H9 (cell line): ENCODE data around the gene OTOGL. TPM values are rescaled to one million over a fixed set of nuclear protein-coding genes. Genes with fewer than 3 reads are reported as not detected.

Source experiments
- DNase-seq: peaks from one replicate; pipeline ENCODE4 v3.0.0-alpha.2; 2017
- H2AFZ ChIP-seq: one replicate; pipeline ENCODE4 v1.6.1; 2013; ENCODE audit warnings: mild to moderate bottlenecking, low read length, control low read depth, moderate library complexity
- H2AK5ac ChIP-seq: 2 replicates; pipeline ENCODE4 v1.6.1; 2013; ENCODE audit warnings: low read length, control low read depth, mixed read lengths; ENCODE audit not compliant: insufficient read length
- H2BK120ac ChIP-seq: one replicate; pipeline ENCODE4 v1.6.1; 2013; ENCODE audit warnings: low read depth, mild to moderate bottlenecking, low read length, control low read depth, inconsistent platforms; ENCODE audit not compliant: poor library complexity, severe bottlenecking
- H2BK12ac ChIP-seq: 2 replicates; pipeline ENCODE4 v1.6.1; 2013; ENCODE audit warnings: low read length, control low read depth, mixed read lengths, low read depth; ENCODE audit not compliant: insufficient read length
- H2BK15ac ChIP-seq: 2 replicates; pipeline ENCODE4 v1.6.1; 2013; ENCODE audit warnings: low read depth, low read length, control low read depth
- H2BK20ac ChIP-seq: one replicate; pipeline ENCODE4 v1.6.1; 2013; ENCODE audit warnings: low read depth, mild to moderate bottlenecking, low read length, control low read depth, inconsistent platforms; ENCODE audit not compliant: poor library complexity, severe bottlenecking
- H2BK5ac ChIP-seq: 2 replicates; pipeline ENCODE4 v1.6.1; 2013; ENCODE audit warnings: low read length, control low read depth, mixed read lengths; ENCODE audit not compliant: insufficient read length
- H3K14ac ChIP-seq: 2 replicates; pipeline ENCODE4 v1.6.1; 2013; ENCODE audit warnings: low read length, control low read depth; ENCODE audit not compliant: insufficient read depth
- H3K18ac ChIP-seq: 2 replicates; pipeline ENCODE4 v1.6.1; 2013; ENCODE audit warnings: low read depth, mild to moderate bottlenecking, mixed read lengths, low read length, control low read depth; ENCODE audit not compliant: insufficient read length
- H3K23ac ChIP-seq: 2 replicates; pipeline ENCODE4 v1.6.1; 2013; ENCODE audit warnings: low read length, control low read depth, mixed read lengths, low read depth; ENCODE audit not compliant: insufficient read length
- H3K23me2 ChIP-seq: 2 replicates; pipeline ENCODE4 v1.6.1; 2013; ENCODE audit warnings: low read depth, mild to moderate bottlenecking, mixed read lengths, low read length, control low read depth; ENCODE audit not compliant: insufficient read length, poor library complexity, severe bottlenecking
- H3K27ac ChIP-seq: 2 replicates; pipeline ENCODE4 v1.5.1; 2013; ENCODE audit warnings: low read length, control low read depth, mixed read lengths, low read depth; ENCODE audit not compliant: insufficient read length
- H3K27me3 ChIP-seq: 2 replicates; pipeline ENCODE4 v1.6.1; 2013; ENCODE audit warnings: low read length, control low read depth, inconsistent platforms; ENCODE audit not compliant: insufficient read depth
- H3K4ac ChIP-seq: 2 replicates; pipeline ENCODE4 v1.6.1; 2013; ENCODE audit warnings: low read depth, mild to moderate bottlenecking, control low read depth, inconsistent platforms, low read length, moderate library complexity
- H3K4me1 ChIP-seq: 2 replicates; pipeline ENCODE4 v1.6.1; 2013; ENCODE audit warnings: low read length, control low read depth, inconsistent platforms; ENCODE audit not compliant: insufficient read depth
- H3K4me2 ChIP-seq: 2 replicates; pipeline ENCODE4 v1.6.1; 2013; ENCODE audit warnings: low read length, control low read depth, mixed read lengths; ENCODE audit not compliant: insufficient read length, insufficient read depth
- H3K56ac ChIP-seq: 2 replicates; pipeline ENCODE4 v1.6.1; 2013; ENCODE audit warnings: low read depth, mild to moderate bottlenecking, mixed read lengths, low read length, control low read depth; ENCODE audit not compliant: insufficient read length
- H3K79me1 ChIP-seq: 2 replicates; pipeline ENCODE4 v1.6.1; 2013; ENCODE audit warnings: low read depth, mild to moderate bottlenecking, moderate library complexity, low read length, control low read depth, inconsistent platforms; ENCODE audit not compliant: insufficient read depth, poor library complexity, severe bottlenecking
- H3K79me2 ChIP-seq: 2 replicates; pipeline ENCODE4 v1.6.1; 2013; ENCODE audit warnings: low read length, control low read depth, inconsistent platforms; ENCODE audit not compliant: insufficient read depth
- H3K9ac ChIP-seq: 2 replicates; pipeline ENCODE4 v1.6.1; 2013; ENCODE audit warnings: low read length, control low read depth, mixed read lengths; ENCODE audit not compliant: insufficient read length; ENCODE audit errors: extremely low read depth
- H3K9me3 ChIP-seq: one replicate; pipeline ENCODE4 v1.6.1; 2013; ENCODE audit warnings: low read depth, low read length, inconsistent platforms; ENCODE audit not compliant: control insufficient read depth
- H3T11ph ChIP-seq: one replicate; pipeline ENCODE4 v1.6.1; 2013; ENCODE audit warnings: mild to moderate bottlenecking, low read length, control low read depth, inconsistent platforms
- H4K20me1 ChIP-seq: one replicate; pipeline ENCODE4 v1.6.1; 2013; ENCODE audit not compliant: control insufficient read depth, insufficient read length, insufficient read depth
- H4K5ac ChIP-seq: 2 replicates; pipeline ENCODE4 v1.6.1; 2013; ENCODE audit warnings: low read depth, mild to moderate bottlenecking, mixed read lengths, low read length, control low read depth; ENCODE audit not compliant: insufficient read length
- H4K8ac ChIP-seq: replicated peaks from 2 replicates; pipeline ENCODE4 v1.6.1; 2013; ENCODE audit warnings: low read length, control low read depth, mixed read lengths, low read depth; ENCODE audit not compliant: insufficient read length
- H4K91ac ChIP-seq: 2 replicates; pipeline ENCODE4 v1.6.1; 2013; ENCODE audit warnings: low read depth, mild to moderate bottlenecking, moderate library complexity, mixed read lengths, low read length, control low read depth; ENCODE audit not compliant: insufficient read length
- H3K27ac Mint-ChIP-seq, 3 experiments: 2 replicates in 2 of 3; 3 replicates in 1 of 3; pipeline ENCODE4 v1.8.0; 2020 to 2021; ENCODE audit warnings: mixed read lengths in 3 of 3, mild to moderate bottlenecking in 1 of 3, moderate library complexity in 1 of 3
- H3K27me3 Mint-ChIP-seq: 2 replicates; pipeline ENCODE4 v1.8.0; 2021; ENCODE audit warnings: low read depth, mild to moderate bottlenecking, moderate library complexity, mixed read lengths
- H3K36me3 Mint-ChIP-seq, 3 experiments: 2 replicates in 2 of 3; 3 replicates in 1 of 3; pipeline ENCODE4 v1.8.0; 2020 to 2021; ENCODE audit warnings: low read depth in 3 of 3, mixed read lengths in 3 of 3; ENCODE audit not compliant: insufficient read depth in 1 of 3
- H3K4me1 Mint-ChIP-seq, 2 experiments: 2 replicates each; pipeline ENCODE4 v1.8.0; 2020; ENCODE audit warnings: mixed read lengths in 2 of 2
- H3K4me3 Mint-ChIP-seq, 2 experiments: 2 replicates in 1 of 2; 3 replicates in 1 of 2; pipeline ENCODE4 v1.8.0; 2020 to 2021; ENCODE audit warnings: mild to moderate bottlenecking in 2 of 2, mixed read lengths in 2 of 2, moderate library complexity in 1 of 2
- H3K9me3 Mint-ChIP-seq, 2 experiments: 2 replicates in 1 of 2; 3 replicates in 1 of 2; pipeline ENCODE4 v1.8.0; 2020; ENCODE audit warnings: mild to moderate bottlenecking in 2 of 2, mixed read lengths in 2 of 2, moderate library complexity in 1 of 2
- WGBS: extraction: QIAGEN DNeasy Blood & Tissue Kit; methylation state at CpG from one replicate; pipeline ENCODE4 v1.1.7; 2013; ENCODE audit warnings: missing lambda C conversion rate, low lambda C conversion rate, mixed read lengths; ENCODE audit not compliant: insufficient read length; ENCODE audit errors: extremely low coverage; 5-methylcytosine and 5-hydroxymethylcytosine counted together
- total RNA-seq: library from RNA; stranded (reverse); gene quantifications from 2 replicates; pipeline ENCODE4 v1.2.1, GENCODE V29; 2021
- TF ChIP-seq, protein P1 (sequence below): fragments of 200-600 bp; sonication (generic); conservative IDR thresholded peaks from 3 replicates; pipeline ENCODE4 v1.8.0; 2021; ENCODE audit warnings: antibody characterized with exemption, mild to moderate bottlenecking

Gene OTOGL
- total RNA-seq, 1 experiment from 2014 or later = 0.11 TPM

DNA sequence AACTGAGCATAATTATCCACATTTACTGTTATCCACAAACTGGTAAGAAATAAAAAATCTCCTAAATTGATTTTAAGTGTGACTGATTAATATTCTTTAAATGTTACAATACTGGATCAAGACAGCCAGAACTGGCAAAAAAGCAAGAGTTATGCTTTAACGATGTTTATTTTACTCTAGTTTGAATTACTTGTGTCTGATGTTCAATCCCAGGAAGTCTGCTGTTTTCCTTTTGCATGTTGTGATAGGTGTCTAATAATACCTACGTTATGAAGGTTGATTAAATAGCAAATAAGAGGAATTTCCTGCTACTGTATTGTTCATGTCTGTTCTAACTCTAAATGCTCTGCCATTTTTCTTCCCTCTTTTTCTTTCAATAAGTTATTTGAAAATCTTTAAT is 34.4 kb upstream of the OTOGL start:
- Mint-ChIP-seq H3K27ac (no peak overlapping the region), H3K4me1 (peaks cover 4 to 5% of the 10 kb centered on the region in 2 experiments), H3K36me3 (no peaks in the 10 kb centered on the region), H3K9me3 (no peaks in the 10 kb centered on the region), H3K4me3 (no peak overlapping the region), H3K27me3 (no peaks in the 10 kb centered on the region)
- Histone ChIP-seq H3K23ac (no peak overlapping the region), H2AFZ (no peak overlapping the region), H4K5ac (no peak overlapping the region), H3K79me2 (no peaks in the 10 kb centered on the region), H2BK20ac (no peak overlapping the region), H3K27me3 (no peaks in the 10 kb centered on the region), H2BK12ac (no peak overlapping the region), H4K8ac (no peak overlapping the region), H3K18ac (no peak overlapping the region), H3K27ac (no peak overlapping the region), H2BK120ac (no peak overlapping the region), H2AK5ac (no peak overlapping the region), H3K4ac (no peak overlapping the region), H2BK15ac (no peak overlapping the region), H3K79me1 (no peaks in the 10 kb centered on the region), H3K4me2 (no peak overlapping the region), H3K56ac (no peak overlapping the region), H3K9me3 (no peaks in the 10 kb centered on the region), H3T11ph (no peak overlapping the region), H4K20me1 (no peaks in the 10 kb centered on the region), H3K9ac (no peak overlapping the region), H4K91ac (no peak overlapping the region), H3K14ac (no peak overlapping the region), H3K23me2 (no peaks in the 10 kb centered on the region), H3K4me1 (no peaks in the 10 kb centered on the region), H2BK5ac (no peak overlapping the region)
- TF ChIP-seq, protein P1, sequence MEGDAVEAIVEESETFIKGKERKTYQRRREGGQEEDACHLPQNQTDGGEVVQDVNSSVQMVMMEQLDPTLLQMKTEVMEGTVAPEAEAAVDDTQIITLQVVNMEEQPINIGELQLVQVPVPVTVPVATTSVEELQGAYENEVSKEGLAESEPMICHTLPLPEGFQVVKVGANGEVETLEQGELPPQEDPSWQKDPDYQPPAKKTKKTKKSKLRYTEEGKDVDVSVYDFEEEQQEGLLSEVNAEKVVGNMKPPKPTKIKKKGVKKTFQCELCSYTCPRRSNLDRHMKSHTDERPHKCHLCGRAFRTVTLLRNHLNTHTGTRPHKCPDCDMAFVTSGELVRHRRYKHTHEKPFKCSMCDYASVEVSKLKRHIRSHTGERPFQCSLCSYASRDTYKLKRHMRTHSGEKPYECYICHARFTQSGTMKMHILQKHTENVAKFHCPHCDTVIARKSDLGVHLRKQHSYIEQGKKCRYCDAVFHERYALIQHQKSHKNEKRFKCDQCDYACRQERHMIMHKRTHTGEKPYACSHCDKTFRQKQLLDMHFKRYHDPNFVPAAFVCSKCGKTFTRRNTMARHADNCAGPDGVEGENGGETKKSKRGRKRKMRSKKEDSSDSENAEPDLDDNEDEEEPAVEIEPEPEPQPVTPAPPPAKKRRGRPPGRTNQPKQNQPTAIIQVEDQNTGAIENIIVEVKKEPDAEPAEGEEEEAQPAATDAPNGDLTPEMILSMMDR = no peak
- no peak for DNase-seq
- whole genome bisulfite sequencing = no CpG with 5 or more reads among the region's 2 CpGs
